Sigmoid colon (tissue), 4 donors: Measurements from ENCODE around the gene DNAJC30.

ENCODE experiments used
- EP300 ChIP-seq, 4 donors: sonication (generic); formaldehyde crosslinking; IDR thresholded peaks; one replicate each; pipeline ENCODE4 v1.6.1; 2017; ENCODE audit warnings: antibody characterized with exemption in 4 of 4
- POLR2A ChIP-seq, 2 donors: fragments of 450-650 bp; IDR thresholded peaks; one replicate each; pipeline ENCODE4 v1.6.1; 2016; ENCODE audit warnings: antibody characterized with exemption in 2 of 2, mild to moderate bottlenecking in 2 of 2, moderate library complexity in 2 of 2
- POLR2AphosphoS5 ChIP-seq, 4 donors: sonication (generic); formaldehyde crosslinking; IDR thresholded peaks; one replicate each; pipeline ENCODE4 v1.6.1; 2017; ENCODE audit warnings: antibody characterized with exemption in 4 of 4
- TF ChIP-seq, protein P1 (sequence below), 4 experiments: fragments of 450-650 bp in 3 of 4; fragments of 200-600 bp in 1 of 4; IDR thresholded peaks; one replicate each; pipeline ENCODE4 v1.5.1; 2016 to 2019; ENCODE audit warnings: antibody characterized with exemption in 4 of 4, mild to moderate bottlenecking in 3 of 4, moderate library complexity in 2 of 4

DNA sequence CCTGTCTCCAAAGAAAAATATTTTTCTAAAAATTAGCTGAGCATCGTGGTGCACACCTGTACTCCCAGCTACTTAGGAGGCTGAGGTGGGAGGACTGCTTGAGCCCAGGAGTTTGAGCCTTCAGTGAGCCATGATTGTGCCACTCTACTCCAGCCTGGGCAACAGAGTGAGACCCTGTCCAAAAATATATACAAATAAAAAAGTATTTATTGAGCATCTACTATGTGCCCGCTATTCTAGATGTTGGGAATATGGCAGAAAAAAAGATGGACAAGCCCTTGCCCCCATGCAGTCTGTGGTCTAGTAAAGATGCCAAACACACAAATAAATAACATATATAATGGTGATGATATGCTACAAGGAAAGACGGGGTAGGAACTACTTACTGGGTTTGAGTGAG, 40.6 kb upstream of the DNAJC30 start:
- TF ChIP-seq EP300 (IDR thresholded peaks at IDR 0.05) (no peak), POLR2A (IDR thresholded peaks at IDR 0.05) (no peak), POLR2AphosphoS5 (IDR thresholded peaks at IDR 0.05) (no peak)
- TF ChIP-seq, protein P1, sequence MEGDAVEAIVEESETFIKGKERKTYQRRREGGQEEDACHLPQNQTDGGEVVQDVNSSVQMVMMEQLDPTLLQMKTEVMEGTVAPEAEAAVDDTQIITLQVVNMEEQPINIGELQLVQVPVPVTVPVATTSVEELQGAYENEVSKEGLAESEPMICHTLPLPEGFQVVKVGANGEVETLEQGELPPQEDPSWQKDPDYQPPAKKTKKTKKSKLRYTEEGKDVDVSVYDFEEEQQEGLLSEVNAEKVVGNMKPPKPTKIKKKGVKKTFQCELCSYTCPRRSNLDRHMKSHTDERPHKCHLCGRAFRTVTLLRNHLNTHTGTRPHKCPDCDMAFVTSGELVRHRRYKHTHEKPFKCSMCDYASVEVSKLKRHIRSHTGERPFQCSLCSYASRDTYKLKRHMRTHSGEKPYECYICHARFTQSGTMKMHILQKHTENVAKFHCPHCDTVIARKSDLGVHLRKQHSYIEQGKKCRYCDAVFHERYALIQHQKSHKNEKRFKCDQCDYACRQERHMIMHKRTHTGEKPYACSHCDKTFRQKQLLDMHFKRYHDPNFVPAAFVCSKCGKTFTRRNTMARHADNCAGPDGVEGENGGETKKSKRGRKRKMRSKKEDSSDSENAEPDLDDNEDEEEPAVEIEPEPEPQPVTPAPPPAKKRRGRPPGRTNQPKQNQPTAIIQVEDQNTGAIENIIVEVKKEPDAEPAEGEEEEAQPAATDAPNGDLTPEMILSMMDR (IDR thresholded peaks at IDR 0.05) = no peak
